ENCODE measurements around the gene KIF7. TPM values are rescaled to one million over a fixed set of nuclear protein-coding genes. Genes with fewer than 3 reads are reported as not detected.

KIF7 gene
- total and polyA plus RNA-seq, 2 of the 4 experiments (the other 2 are of a cell fraction), result 5.0 to 9.0 TPM

GRCh38 chr15:89686522-89686921 lies 31.3 kb upstream of the KIF7 start:
- CTCF ChIA-PET, result no interaction called here
- no peak overlapping the region for H3K18ac ChIP-seq (ENCODE audit: low read depth, low read length)

More at GRCh38 chr15:89686522-89686921, 31.3 kb upstream of the KIF7 start:
- no peaks in the 10 kb centered on the region for H4K20me1 ChIP-seq (ENCODE audit: insufficient read depth, low read length)
- H2AK9ac ChIP-seq (replicated peaks; ENCODE audit: low read depth, low read length, poor library complexity), result no peak overlapping the region
- H3K23ac ChIP-seq (ENCODE audit: low read depth, low read length), result no peak overlapping the region
- no peak overlapping the region for H2AK5ac ChIP-seq (ENCODE audit: low read depth, low read length)
- no peak overlapping the region for H4K8ac ChIP-seq (ENCODE audit: low read depth in 2 of 2, low read length in 2 of 2)
- H3K27ac ChIP-seq (ENCODE audit: insufficient read depth, low read length), result no peak overlapping the region
- H3K4me1 ChIP-seq (ENCODE audit: control insufficient read depth, insufficient read depth, low read length), result peaks cover 2% of the 10 kb centered on the region; the same call in 1 of the 2 replicates
- ATAC-seq (ENCODE audit: low read depth) (no peak), DNase-seq (no peak)
- in situ Hi-C loops (cut with MboI; ENCODE audit: low sequenced_read_pairs), result no loop called here
- H3K4me3 ChIP-seq (ENCODE audit: insufficient read depth, low read depth, low read length), result no peak overlapping the region
- no peak overlapping the region for H2BK120ac ChIP-seq (ENCODE audit: low read depth, low read length)
- no peak overlapping the region for H4K91ac ChIP-seq (ENCODE audit: insufficient read depth, low read depth, low read length)
- H3K4ac ChIP-seq (ENCODE audit: low read depth, low read length), result no peak overlapping the region
- no peak overlapping the region for H2BK5ac ChIP-seq (ENCODE audit: low read depth, low read length, poor library complexity, severe bottlenecking)
- POLR2A ChIA-PET (ENCODE audit: unreplicated experiment), result no interaction called here
- H3K14ac ChIP-seq (replicated peaks; ENCODE audit: low read depth, low read length), result no peak overlapping the region
- peaks cover 3 to 6% of the 10 kb centered on the region in 2 experiments; a peak in 2 of 4 replicates for H3K79me1 ChIP-seq (ENCODE audit: low read depth in 1 of 2, low read length in 2 of 2)
- dilution Hi-C loops (cut with HindIII; ENCODE audit: low sequenced_read_pairs, unreplicated experiment), result no loop called here
- BruUV-seq (replicated peaks), result no TSS peak
- no peak overlapping the region for H2BK15ac ChIP-seq (ENCODE audit: low read depth, low read length)
- TF ChIP-seq POLR2A (IDR thresholded peaks at IDR 0.05; ENCODE audit: low read depth, low read length), result no peak
- no peak for TF ChIP-seq MXI1 (IDR thresholded peaks at IDR 0.05; ENCODE audit: borderline replicate concordance, low read depth, low read length)
- TF ChIP-seq RCOR1 (IDR thresholded peaks at IDR 0.05; ENCODE audit: insufficient replicate concordance, low read length), result no peak
- TF ChIP-seq MAFK (IDR thresholded peaks at IDR 0.05; ENCODE audit: low read depth, low read length), result no peak
- TF ChIP-seq BHLHE40 (IDR thresholded peaks at IDR 0.05; ENCODE audit: low read depth, low read length), result no peak
- TF ChIP-seq SMC3 (IDR thresholded peaks at IDR 0.05; ENCODE audit: low read depth, low read length), result no peak
- no peak for TF ChIP-seq CHD1 (IDR thresholded peaks at IDR 0.05; ENCODE audit: low read depth, low read length)
- TF ChIP-seq RFX5 (IDR thresholded peaks at IDR 0.05; ENCODE audit: low read depth, low read length), result no peak
- TF ChIP-seq RAD21 (IDR thresholded peaks at IDR 0.05; ENCODE audit: low read length), result no peak
- TF ChIP-seq NFE2L2 (IDR thresholded peaks at IDR 0.05; ENCODE audit: low read depth, low read length), result no peak
- TF ChIP-seq, protein P1, sequence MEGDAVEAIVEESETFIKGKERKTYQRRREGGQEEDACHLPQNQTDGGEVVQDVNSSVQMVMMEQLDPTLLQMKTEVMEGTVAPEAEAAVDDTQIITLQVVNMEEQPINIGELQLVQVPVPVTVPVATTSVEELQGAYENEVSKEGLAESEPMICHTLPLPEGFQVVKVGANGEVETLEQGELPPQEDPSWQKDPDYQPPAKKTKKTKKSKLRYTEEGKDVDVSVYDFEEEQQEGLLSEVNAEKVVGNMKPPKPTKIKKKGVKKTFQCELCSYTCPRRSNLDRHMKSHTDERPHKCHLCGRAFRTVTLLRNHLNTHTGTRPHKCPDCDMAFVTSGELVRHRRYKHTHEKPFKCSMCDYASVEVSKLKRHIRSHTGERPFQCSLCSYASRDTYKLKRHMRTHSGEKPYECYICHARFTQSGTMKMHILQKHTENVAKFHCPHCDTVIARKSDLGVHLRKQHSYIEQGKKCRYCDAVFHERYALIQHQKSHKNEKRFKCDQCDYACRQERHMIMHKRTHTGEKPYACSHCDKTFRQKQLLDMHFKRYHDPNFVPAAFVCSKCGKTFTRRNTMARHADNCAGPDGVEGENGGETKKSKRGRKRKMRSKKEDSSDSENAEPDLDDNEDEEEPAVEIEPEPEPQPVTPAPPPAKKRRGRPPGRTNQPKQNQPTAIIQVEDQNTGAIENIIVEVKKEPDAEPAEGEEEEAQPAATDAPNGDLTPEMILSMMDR (conservative IDR thresholded peaks at IDR 0.05; ENCODE audit: low read depth, low read length), result no peak
- TF ChIP-seq FOS (IDR thresholded peaks at IDR 0.05; ENCODE audit: low read depth, low read length), result no peak
- TF ChIP-seq CEBPB (IDR thresholded peaks at IDR 0.05; ENCODE audit: low read depth, low read length), result no peak
- TF ChIP-seq, protein P2, sequence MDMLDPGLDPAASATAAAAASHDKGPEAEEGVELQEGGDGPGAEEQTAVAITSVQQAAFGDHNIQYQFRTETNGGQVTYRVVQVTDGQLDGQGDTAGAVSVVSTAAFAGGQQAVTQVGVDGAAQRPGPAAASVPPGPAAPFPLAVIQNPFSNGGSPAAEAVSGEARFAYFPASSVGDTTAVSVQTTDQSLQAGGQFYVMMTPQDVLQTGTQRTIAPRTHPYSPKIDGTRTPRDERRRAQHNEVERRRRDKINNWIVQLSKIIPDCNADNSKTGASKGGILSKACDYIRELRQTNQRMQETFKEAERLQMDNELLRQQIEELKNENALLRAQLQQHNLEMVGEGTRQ (IDR thresholded peaks at IDR 0.05; ENCODE audit: low read depth, low read length), result no peak
- TF ChIP-seq MAZ (IDR thresholded peaks at IDR 0.05; ENCODE audit: borderline replicate concordance, low read depth, low read length), result no peak
- H2AFZ ChIP-seq (replicated peaks; ENCODE audit: low read length, poor library complexity), result no peak overlapping the region
- H3K27me3 ChIP-seq (ENCODE audit: control insufficient read depth, insufficient read depth, low read length), result no peaks in the 10 kb centered on the region
- peaks cover 3% of the 10 kb centered on the region for H3K36me3 ChIP-seq (ENCODE audit: control insufficient read depth, insufficient read depth, low read length)
- H3K4me2 ChIP-seq (ENCODE audit: low read depth, low read length), result no peak overlapping the region
- no peak overlapping the region for H3K56ac ChIP-seq (ENCODE audit: extremely low read depth, insufficient read depth, low read length)
- H4K5ac ChIP-seq (ENCODE audit: low read depth, low read length), result no peak overlapping the region
- no peak overlapping the region for H3K9ac ChIP-seq (ENCODE audit: low read depth, low read length)
- intact Hi-C loops (cut with micrococcal nuclease), result no loop called here
- no peak overlapping the region for H2BK20ac ChIP-seq (ENCODE audit: low read depth, low read length)
- peaks cover 7% of the 10 kb centered on the region; the same call in 1 of the 2 replicates for H3K9me1 ChIP-seq (ENCODE audit: insufficient read depth, low read length)
- no peaks in the 10 kb centered on the region for H3K9me3 ChIP-seq (ENCODE audit: control insufficient read depth, insufficient read depth, low read length)
